ENCODE data around the gene ITGB1. TPM values are rescaled to one million over a fixed set of nuclear protein-coding genes. Genes with fewer than 3 reads are reported as not detected.

ITGB1 gene
- total RNA-seq, 1 experiment from 2014 or later, result 223 TPM

DNA sequence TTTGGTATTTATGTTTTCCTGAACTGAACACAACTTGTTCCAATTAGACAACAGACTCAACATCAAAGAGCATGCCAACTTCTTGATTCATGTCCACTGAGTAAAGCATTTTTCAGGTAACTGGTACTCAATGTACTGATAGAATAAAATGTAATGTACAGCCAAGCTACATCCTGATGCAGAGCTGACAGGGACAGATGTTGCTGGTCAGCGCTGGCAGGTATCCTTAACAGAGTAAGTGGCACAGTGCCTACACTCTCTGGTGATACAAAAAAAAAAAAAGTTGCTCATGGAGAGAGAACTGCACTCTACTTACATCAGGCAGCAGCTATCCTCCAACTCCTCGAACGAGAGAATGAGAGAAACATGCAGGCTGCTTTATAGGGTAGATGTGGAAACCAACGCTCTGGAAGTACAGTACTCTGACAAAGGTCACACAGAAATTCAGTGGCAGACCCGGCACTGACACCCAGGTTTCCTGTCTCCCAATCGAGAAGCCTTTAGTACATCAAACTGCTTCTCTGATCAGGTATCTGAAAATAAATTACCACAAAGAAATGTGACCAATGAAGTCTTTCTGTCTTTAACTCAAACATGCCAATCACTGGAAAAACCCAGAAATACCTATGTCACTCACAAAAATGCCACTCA is 4.6 kb downstream of the ITGB1 start:
- H3K79me1 ChIP-seq (ENCODE audit: insufficient read depth, low read depth, low read length, poor library complexity, severe bottlenecking), result no peaks in the 10 kb centered on the region
- H2BK20ac ChIP-seq (ENCODE audit: low read depth, low read length, poor library complexity, severe bottlenecking), result no peak overlapping the region
- H3K4me2 ChIP-seq (ENCODE audit: insufficient read depth, insufficient read length, low read length), result peak overlapping the region; percentile 27
- no peaks in the 10 kb centered on the region for H3K27me3 ChIP-seq (ENCODE audit: insufficient read depth, low read length)
- H4K91ac ChIP-seq (ENCODE audit: insufficient read length, low read depth, low read length), result no peak overlapping the region
- WGBS (ENCODE audit: extremely low coverage, insufficient read length, low lambda C conversion rate), result no CpG with 5 or more reads among the region's 6 CpGs
- H2BK15ac ChIP-seq (ENCODE audit: low read depth, low read length), result no peak overlapping the region
- no peak overlapping the region for H2AFZ ChIP-seq (ENCODE audit: low read length)
- H2BK12ac ChIP-seq (ENCODE audit: insufficient read length, low read depth, low read length), result no peak overlapping the region
- peaks cover 7% of the 10 kb centered on the region for H3K23me2 ChIP-seq (ENCODE audit: insufficient read length, low read depth, low read length, poor library complexity, severe bottlenecking)
- H3K23ac ChIP-seq (ENCODE audit: insufficient read length, low read depth, low read length), result no peak overlapping the region
- no peaks in the 10 kb centered on the region for H3K9me3 Mint-ChIP-seq
- no peak overlapping the region for H2BK5ac ChIP-seq (ENCODE audit: insufficient read length, low read length)
- peak overlapping the region in 1 of 3 experiments; percentile 71; a peak in 2 of 7 replicates for H3K27ac Mint-ChIP-seq
- peaks cover 69% of the 10 kb centered on the region; the same call in 1 of the 2 replicates for H3K79me2 ChIP-seq (ENCODE audit: insufficient read depth, low read length)
- H3K56ac ChIP-seq (ENCODE audit: insufficient read length, low read depth, low read length), result no peak overlapping the region
- H3K18ac ChIP-seq (ENCODE audit: insufficient read length, low read depth, low read length), result no peak overlapping the region
- no peaks in the 10 kb centered on the region; the same call in 1 of the 2 replicates for H3K27me3 Mint-ChIP-seq (ENCODE audit: low read depth)
- peaks cover 11% of the 10 kb centered on the region; the same call in 1 of the 2 replicates for H3K4me1 ChIP-seq (ENCODE audit: insufficient read depth, low read length)
- H4K5ac ChIP-seq (ENCODE audit: insufficient read length, low read depth, low read length), result no peak overlapping the region
- peaks cover 74 to 77% of the 10 kb centered on the region in 2 experiments for H3K4me1 Mint-ChIP-seq
- TF ChIP-seq, protein P1, sequence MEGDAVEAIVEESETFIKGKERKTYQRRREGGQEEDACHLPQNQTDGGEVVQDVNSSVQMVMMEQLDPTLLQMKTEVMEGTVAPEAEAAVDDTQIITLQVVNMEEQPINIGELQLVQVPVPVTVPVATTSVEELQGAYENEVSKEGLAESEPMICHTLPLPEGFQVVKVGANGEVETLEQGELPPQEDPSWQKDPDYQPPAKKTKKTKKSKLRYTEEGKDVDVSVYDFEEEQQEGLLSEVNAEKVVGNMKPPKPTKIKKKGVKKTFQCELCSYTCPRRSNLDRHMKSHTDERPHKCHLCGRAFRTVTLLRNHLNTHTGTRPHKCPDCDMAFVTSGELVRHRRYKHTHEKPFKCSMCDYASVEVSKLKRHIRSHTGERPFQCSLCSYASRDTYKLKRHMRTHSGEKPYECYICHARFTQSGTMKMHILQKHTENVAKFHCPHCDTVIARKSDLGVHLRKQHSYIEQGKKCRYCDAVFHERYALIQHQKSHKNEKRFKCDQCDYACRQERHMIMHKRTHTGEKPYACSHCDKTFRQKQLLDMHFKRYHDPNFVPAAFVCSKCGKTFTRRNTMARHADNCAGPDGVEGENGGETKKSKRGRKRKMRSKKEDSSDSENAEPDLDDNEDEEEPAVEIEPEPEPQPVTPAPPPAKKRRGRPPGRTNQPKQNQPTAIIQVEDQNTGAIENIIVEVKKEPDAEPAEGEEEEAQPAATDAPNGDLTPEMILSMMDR (conservative IDR thresholded peaks at IDR 0.05), result no peak
- no peak overlapping the region for H3K14ac ChIP-seq (ENCODE audit: insufficient read depth, low read length)
- no peak overlapping the region for H3K9ac ChIP-seq (ENCODE audit: extremely low read depth, insufficient read length, low read length)
- no peaks in the 10 kb centered on the region for H3K9me3 ChIP-seq (ENCODE audit: control insufficient read depth, low read depth, low read length)
- no peak overlapping the region for H3K4me3 Mint-ChIP-seq
- peaks cover 0 to 9% (median 5%) of the 10 kb centered on the region in 3 experiments; a peak in 4 of 7 replicates for H3K36me3 Mint-ChIP-seq (ENCODE audit: insufficient read depth in 1 of 3, low read depth in 3 of 3)
- no peak overlapping the region for H4K8ac ChIP-seq (replicated peaks; ENCODE audit: insufficient read length, low read depth, low read length)
- H2AK5ac ChIP-seq (ENCODE audit: insufficient read length, low read length), result no peak overlapping the region
- H3T11ph ChIP-seq (ENCODE audit: low read length), result no peak overlapping the region
- H3K27ac ChIP-seq (ENCODE audit: insufficient read length, low read depth, low read length), result no peak overlapping the region
- H4K20me1 ChIP-seq (ENCODE audit: control insufficient read depth, insufficient read depth, insufficient read length), result no peaks in the 10 kb centered on the region
- no peak overlapping the region for H2BK120ac ChIP-seq (ENCODE audit: low read depth, low read length, poor library complexity, severe bottlenecking)
- no peak for DNase-seq
- H3K4ac ChIP-seq (ENCODE audit: low read depth, low read length), result no peak overlapping the region

Measured in H9 (cell line).